ENCODE data around the gene TRIM3. TPM values are rescaled to one million over a fixed set of nuclear protein-coding genes. Genes with fewer than 3 reads are reported as not detected.

TRIM3 gene
- total and polyA plus RNA-seq, 2 of the 8 experiments (the other 6 are each of a cell fraction or from before 2014, with no cell fraction given), result 10.7 to 14.3 TPM

DNA sequence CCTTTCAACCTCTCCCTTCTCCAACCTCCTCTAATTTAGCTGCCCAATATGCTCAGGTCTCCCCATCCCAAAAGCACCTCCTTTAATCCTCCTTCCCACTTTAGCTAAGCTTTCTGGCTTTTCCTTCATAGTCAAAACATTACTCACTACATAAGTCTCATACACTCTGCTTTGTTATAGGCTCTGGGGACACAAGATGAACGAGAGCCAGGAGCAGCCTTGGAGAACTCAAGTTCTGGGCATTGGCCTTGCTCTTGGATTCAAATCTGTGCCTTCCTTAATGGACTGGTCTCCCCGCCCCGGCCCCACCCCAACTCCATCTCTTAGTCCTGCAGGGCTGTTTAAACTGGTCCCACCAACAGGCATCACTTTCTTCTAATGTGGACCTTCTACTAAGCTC is 21.5 kb downstream of the TRIM3 start:
- H2AFZ ChIP-seq (ENCODE audit: low read length), result no peak overlapping the region
- H4K91ac ChIP-seq (replicated peaks; ENCODE audit: insufficient read length, low read length), result no peak overlapping the region
- no peak overlapping the region for H3K9ac ChIP-seq (replicated peaks in 1 of 4; ENCODE audit: extremely low read depth in 1 of 4, low read depth in 3 of 4, low read length in 3 of 4)
- H2BK15ac ChIP-seq (ENCODE audit: low read length), result no peak overlapping the region
- H3K4me3 ChIP-seq (ENCODE audit: extremely low read depth in 1 of 4, insufficient read depth in 2 of 4, low read depth in 3 of 4, low read length in 4 of 4), result no peak overlapping the region
- ChIA-PET CTCF (ENCODE audit: partially characterized antibody) (interaction anchor here (0.6 to 11.0 kb wide), 8 partner anchors 10 to 89 kb away, joined by 3 to 179 read pairs (median 4); partner anchors contain the start of gene HPX), POLR2A (ENCODE audit: partially characterized antibody) (interaction anchor here (0.9 to 1.3 kb wide), 3 partner anchors 8 to 18 kb away, joined by 3 to 4 read pairs (median 3); no protein-coding TSS in a partner anchor)
- H3K27ac ChIP-seq (ENCODE audit: low read depth, low read length), result no peak overlapping the region
- WGBS, 2 experiments (ENCODE audit: extremely low coverage in 1 of 2, insufficient coverage in 1 of 2, insufficient read length in 1 of 2, insufficient replicate concordance in 2 of 2, low coverage in 1 of 2, low lambda C conversion rate in 2 of 2, missing lambda C conversion rate in 1 of 2), result 90% methylated on average over 3 of the region's 3 CpGs; no CpG with 5 or more reads in 1 of the 2 experiments
- H2BK20ac ChIP-seq (ENCODE audit: low read length), result no peak overlapping the region
- no peaks in the 10 kb centered on the region for H4K20me1 ChIP-seq (replicated peaks in 1 of 2; ENCODE audit: control insufficient read depth in 1 of 2, insufficient read depth in 2 of 2, low read length in 2 of 2)
- H2AK5ac ChIP-seq (ENCODE audit: low read depth, low read length), result no peak overlapping the region
- no peak overlapping the region for H2BK120ac ChIP-seq (replicated peaks; ENCODE audit: low read depth, low read length)
- H3K14ac ChIP-seq (ENCODE audit: insufficient read length), result no peak overlapping the region
- no peak overlapping the region for H4K5ac ChIP-seq (ENCODE audit: insufficient read length, low read depth, low read length)
- H3K27me3 ChIP-seq (replicated peaks in 1 of 4; ENCODE audit: control insufficient read depth in 3 of 4, extremely low read depth in 1 of 4, insufficient read depth in 3 of 4, low read length in 3 of 4), result no peaks in the 10 kb centered on the region
- no peak overlapping the region for H3K4ac ChIP-seq (replicated peaks; ENCODE audit: insufficient read length, low read depth, low read length)
- no peak overlapping the region for H4K8ac ChIP-seq (ENCODE audit: extremely low read depth, insufficient read depth, low read length)
- no peaks in the 10 kb centered on the region for H3K4me1 ChIP-seq (replicated peaks in 1 of 4; ENCODE audit: control insufficient read depth in 3 of 4, insufficient read depth in 4 of 4, low read length in 3 of 4)
- no peaks in the 10 kb centered on the region for H3K9me3 ChIP-seq (ENCODE audit: insufficient read depth in 2 of 2, low read depth in 1 of 2, low read length in 1 of 2)
- DNase-seq (ENCODE audit: low read depth in 1 of 2, low spot score in 2 of 2) (no peak), FAIRE-seq (no peak)
- H3K4me2 ChIP-seq (ENCODE audit: insufficient read depth in 1 of 2, low read depth in 2 of 2, low read length in 2 of 2), result no peak overlapping the region
- H3K36me3 ChIP-seq (ENCODE audit: control insufficient read depth in 2 of 4, insufficient read depth in 4 of 4, low read length in 3 of 4), result peaks cover 0 to 12% (median 6%) of the 10 kb centered on the region in 4 experiments; a peak in 3 of 8 replicates
- H3K79me1 ChIP-seq (ENCODE audit: low read depth, low read length), result no peaks in the 10 kb centered on the region
- no peak overlapping the region for H3K23ac ChIP-seq (ENCODE audit: insufficient read length)
- H2BK12ac ChIP-seq (ENCODE audit: low read depth, low read length), result no peak overlapping the region
- no peak overlapping the region for H3K56ac ChIP-seq (replicated peaks; ENCODE audit: insufficient read length, low read depth, low read length)
- no peaks in the 10 kb centered on the region for H3K79me2 ChIP-seq (ENCODE audit: control insufficient read depth in 1 of 2, insufficient read depth in 2 of 2, low read length in 2 of 2)
- no peaks in the 10 kb centered on the region for H3K23me2 ChIP-seq (ENCODE audit: low read depth, low read length)
- H2BK5ac ChIP-seq (ENCODE audit: low read depth, low read length), result no peak overlapping the region
- no peak overlapping the region for H3K18ac ChIP-seq (ENCODE audit: extremely low read depth, low read length)
- TF ChIP-seq TAF1 (IDR thresholded peaks at IDR 0.05; ENCODE audit: low read depth, low read length), result no peak
- no peak for TF ChIP-seq HDAC2 (IDR thresholded peaks at IDR 0.05; ENCODE audit: borderline replicate concordance in 1 of 2, low read depth in 2 of 2, low read length in 2 of 2)
- no peak for TF ChIP-seq EGR1 (IDR thresholded peaks at IDR 0.05; ENCODE audit: borderline replicate concordance, low read depth, low read length)
- TF ChIP-seq CTBP2 (IDR thresholded peaks at IDR 0.05; ENCODE audit: borderline replicate concordance, insufficient read depth, insufficient read length, low read length), result no peak
- no peak for TF ChIP-seq HDAC6 (IDR thresholded peaks at IDR 0.05; ENCODE audit: low read depth, low read length)
- TF ChIP-seq, protein P1, sequence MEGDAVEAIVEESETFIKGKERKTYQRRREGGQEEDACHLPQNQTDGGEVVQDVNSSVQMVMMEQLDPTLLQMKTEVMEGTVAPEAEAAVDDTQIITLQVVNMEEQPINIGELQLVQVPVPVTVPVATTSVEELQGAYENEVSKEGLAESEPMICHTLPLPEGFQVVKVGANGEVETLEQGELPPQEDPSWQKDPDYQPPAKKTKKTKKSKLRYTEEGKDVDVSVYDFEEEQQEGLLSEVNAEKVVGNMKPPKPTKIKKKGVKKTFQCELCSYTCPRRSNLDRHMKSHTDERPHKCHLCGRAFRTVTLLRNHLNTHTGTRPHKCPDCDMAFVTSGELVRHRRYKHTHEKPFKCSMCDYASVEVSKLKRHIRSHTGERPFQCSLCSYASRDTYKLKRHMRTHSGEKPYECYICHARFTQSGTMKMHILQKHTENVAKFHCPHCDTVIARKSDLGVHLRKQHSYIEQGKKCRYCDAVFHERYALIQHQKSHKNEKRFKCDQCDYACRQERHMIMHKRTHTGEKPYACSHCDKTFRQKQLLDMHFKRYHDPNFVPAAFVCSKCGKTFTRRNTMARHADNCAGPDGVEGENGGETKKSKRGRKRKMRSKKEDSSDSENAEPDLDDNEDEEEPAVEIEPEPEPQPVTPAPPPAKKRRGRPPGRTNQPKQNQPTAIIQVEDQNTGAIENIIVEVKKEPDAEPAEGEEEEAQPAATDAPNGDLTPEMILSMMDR (IDR thresholded peaks at IDR 0.05; ENCODE audit: control extremely low read depth in 1 of 3, insufficient read depth in 1 of 3, low read depth in 1 of 3, low read length in 3 of 3), result no peak
- TF ChIP-seq CHD2 (IDR thresholded peaks at IDR 0.05; ENCODE audit: low read length), result no peak
- TF ChIP-seq CREB1 (IDR thresholded peaks at IDR 0.05), result no peak
- no peak for TF ChIP-seq BRCA1 (IDR thresholded peaks at IDR 0.05; ENCODE audit: low read depth, low read length)
- TF ChIP-seq CBX8 (IDR thresholded peaks at IDR 0.05; ENCODE audit: borderline replicate concordance, low read depth, low read length), result no peak
- no peak for TF ChIP-seq KDM5A (IDR thresholded peaks at IDR 0.05; ENCODE audit: low read length)
- no peak for TF ChIP-seq SIRT6 (IDR thresholded peaks at IDR 0.05; ENCODE audit: low read length)

Data from H1 (cell line).